PC-3 (cell line): ENCODE measurements around the gene GMDS. TPM values are rescaled to one million over a fixed set of nuclear protein-coding genes. Genes with fewer than 3 reads are reported as not detected.

Source experiments
- ATAC-seq: fragments of 200-7000 bp; cut with Tn5 transposase; 2 replicates; pipeline ENCODE4 v1.9.1; 2020; ENCODE audit warnings: mild to moderate bottlenecking, moderate library complexity
- BruUV-seq: library from RNA; stranded (reverse); fragments of 400-500 nt; replicated peaks from 2 replicates; lab custom pipeline; 2021; lab: Mats Ljungman, UMichigan
- CTCF ChIA-PET: fragments of 300-600 bp; sonication (Branson Sonifier 250); formaldehyde crosslinking; loops from one replicate; lab custom pipeline; 2022; ENCODE audit warnings: antibody characterized with exemption; lab: Charles Lee
- POLR2A ChIA-PET: fragments of 300-600 bp; sonication (Branson Sonifier 250); formaldehyde crosslinking; loops from one replicate; lab custom pipeline; 2022; ENCODE audit warnings: antibody characterized with exemption; ENCODE audit not compliant: unreplicated experiment; lab: Charles Lee
- DNase-seq: peaks from one replicate; pipeline ENCODE4 v3.0.0-alpha.2; 2015
- H2AFZ ChIP-seq: fragments of 300-600 bp; sonication (generic); 2 replicates; pipeline ENCODE4 v1.6.0; 2016; ENCODE audit warnings: antibody characterized with exemption, low read length
- H3F3A ChIP-seq: fragments of 300-600 bp; sonication (generic); one replicate; pipeline ENCODE4 v1.6.0; 2017; ENCODE audit warnings: antibody characterized with exemption, low read length, control low read depth, mild to moderate bottlenecking; ENCODE audit not compliant: unreplicated experiment
- H3K27ac ChIP-seq: fragments of 300-600 bp; sonication (generic); 2 replicates; pipeline ENCODE4 v1.5.1; 2016; ENCODE audit warnings: mild to moderate bottlenecking, low read length
- H3K27me3 ChIP-seq: fragments of 300-600 bp; sonication (generic); 2 replicates; pipeline ENCODE4 v1.6.1; 2016; ENCODE audit warnings: low read length, mixed read lengths
- H3K36me3 ChIP-seq: fragments of 300-600 bp; sonication (generic); 2 replicates; pipeline ENCODE4 v1.6.1; 2016; ENCODE audit warnings: low read depth, mixed run types, low read length, mixed read lengths
- H3K4me1 ChIP-seq: fragments of 300-600 bp; sonication (generic); 2 replicates; pipeline ENCODE4 v1.5.1; 2016; ENCODE audit warnings: low read length; ENCODE audit not compliant: insufficient read depth
- H3K4me2 ChIP-seq: fragments of 300-600 bp; sonication (generic); 2 replicates; pipeline ENCODE4 v1.6.0; 2016; ENCODE audit warnings: low read length
- H3K4me3 ChIP-seq: fragments of 300-600 bp; sonication (generic); 2 replicates; pipeline ENCODE4 v1.5.1; 2016; ENCODE audit warnings: mild to moderate bottlenecking, low read length, mixed read lengths
- H3K79me2 ChIP-seq: fragments of 300-600 bp; sonication (generic); 2 replicates; pipeline ENCODE4 v1.6.1; 2017; ENCODE audit warnings: low read length, mixed read lengths
- H3K9ac ChIP-seq: fragments of 300-600 bp; sonication (generic); 2 replicates; pipeline ENCODE4 v1.6.0; 2016; ENCODE audit warnings: mild to moderate bottlenecking, low read length
- H3K9me2 ChIP-seq: fragments of 300-600 bp; sonication (generic); replicated peaks from 2 replicates; pipeline ENCODE4 v1.6.1; 2016; ENCODE audit warnings: mixed run types, low read length, mixed read lengths
- H3K9me3 ChIP-seq: fragments of 300-600 bp; sonication (generic); 2 replicates; pipeline ENCODE4 v1.6.1; 2016; ENCODE audit warnings: low read length, mixed read lengths
- H4K20me1 ChIP-seq: fragments of 300-600 bp; sonication (generic); 2 replicates; pipeline ENCODE4 v1.6.1; 2016; ENCODE audit warnings: low read length, mixed read lengths
- EZH2 ChIP-seq: fragments of 300-600 bp; sonication (generic); IDR thresholded peaks from one replicate; pipeline ENCODE4 v1.6.1; 2017; ENCODE audit warnings: antibody characterized with exemption, mild to moderate bottlenecking, low read length; ENCODE audit not compliant: unreplicated experiment
- EZH2phosphoT487 ChIP-seq: fragments of 300-600 bp; sonication (generic); IDR thresholded peaks from 2 replicates; pipeline ENCODE4 v1.6.1; 2018; ENCODE audit warnings: mild to moderate bottlenecking, antibody characterized with exemption, low read length, borderline replicate concordance
- intact Hi-C: fragments of 100-400 bp; cut with micrococcal nuclease; formaldehyde crosslinking; loops from 2 replicates; pipeline ENCODE4 v1.9.0; 2023
- total RNA-seq: library from RNA; depleted of rRNA; stranded (reverse); fragments of >200 nt; gene quantifications from 2 replicates; pipeline ENCODE4 v1.2.3, GENCODE V29; 2014
- TF ChIP-seq, protein P1 (sequence below): fragments of 300-600 bp; sonication (generic); conservative IDR thresholded peaks from 2 replicates; pipeline ENCODE4 v1.5.1; 2017; ENCODE audit warnings: antibody characterized with exemption, low read depth, mild to moderate bottlenecking, low read length

GMDS gene
- total RNA-seq, 1 experiment from 2014 or later = 18.3 TPM

DNA sequence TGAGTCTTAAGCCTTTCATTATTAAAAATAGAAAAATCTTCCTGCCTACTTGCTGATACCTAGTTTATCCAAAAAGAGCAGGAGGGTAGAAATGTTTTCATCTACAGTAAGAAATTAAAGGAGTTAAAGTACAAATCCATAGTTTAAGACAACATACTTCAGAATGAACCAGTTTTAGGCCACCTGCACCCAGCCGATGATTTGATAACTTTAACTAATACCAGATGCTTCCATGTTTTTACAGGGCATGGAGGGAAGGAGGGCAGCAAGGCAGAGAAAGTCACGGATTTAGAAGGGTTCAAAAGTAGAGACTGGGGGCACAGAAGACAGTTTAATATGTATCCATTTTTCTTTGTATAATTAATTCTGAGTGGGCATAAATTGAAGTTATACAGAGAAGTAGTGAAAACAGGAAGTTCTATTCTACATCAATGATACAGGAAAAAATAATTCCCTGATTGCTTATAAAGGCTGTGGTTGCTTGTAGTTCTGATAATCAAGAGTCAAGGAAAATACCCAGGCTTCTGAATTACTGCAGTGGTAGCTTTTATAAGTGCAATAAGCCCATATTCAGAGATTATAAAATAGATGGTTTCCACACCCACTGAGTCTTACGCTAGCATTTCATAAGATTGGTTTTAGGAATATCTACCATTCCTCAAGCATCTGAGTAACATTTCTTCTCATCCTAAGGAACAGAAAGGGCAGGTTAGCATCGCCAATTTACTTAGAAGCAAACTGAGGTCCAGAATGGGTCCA, 72.0 kb downstream of the GMDS start:
- Histone ChIP-seq H3K9ac (no peak overlapping the region), H4K20me1 (0 out of 2 replicates have a peak, but pooled peaks cover 3% of the 10 kb centered on the region), H3K9me2 (no peaks in the 10 kb centered on the region), H2AFZ (no peak overlapping the region), H3K4me1 (no peaks in the 10 kb centered on the region), H3K27ac (no peak overlapping the region), H3K9me3 (no peaks in the 10 kb centered on the region), H3K27me3 (no peaks in the 10 kb centered on the region), H3F3A (no peaks in the 10 kb centered on the region), H3K4me3 (no peak overlapping the region), H3K36me3 (no peaks in the 10 kb centered on the region), H3K79me2 (peaks cover 45% of the 10 kb centered on the region), H3K4me2 (no peak overlapping the region)
- ChIA-PET CTCF (no interaction called here), POLR2A (no interaction called here)
- no TSS peak for BruUV-seq
- intact Hi-C loops = no loop called here
- ATAC-seq = no peak
- TF ChIP-seq EZH2 (no peak), EZH2phosphoT487 (no peak)
- TF ChIP-seq, protein P1, sequence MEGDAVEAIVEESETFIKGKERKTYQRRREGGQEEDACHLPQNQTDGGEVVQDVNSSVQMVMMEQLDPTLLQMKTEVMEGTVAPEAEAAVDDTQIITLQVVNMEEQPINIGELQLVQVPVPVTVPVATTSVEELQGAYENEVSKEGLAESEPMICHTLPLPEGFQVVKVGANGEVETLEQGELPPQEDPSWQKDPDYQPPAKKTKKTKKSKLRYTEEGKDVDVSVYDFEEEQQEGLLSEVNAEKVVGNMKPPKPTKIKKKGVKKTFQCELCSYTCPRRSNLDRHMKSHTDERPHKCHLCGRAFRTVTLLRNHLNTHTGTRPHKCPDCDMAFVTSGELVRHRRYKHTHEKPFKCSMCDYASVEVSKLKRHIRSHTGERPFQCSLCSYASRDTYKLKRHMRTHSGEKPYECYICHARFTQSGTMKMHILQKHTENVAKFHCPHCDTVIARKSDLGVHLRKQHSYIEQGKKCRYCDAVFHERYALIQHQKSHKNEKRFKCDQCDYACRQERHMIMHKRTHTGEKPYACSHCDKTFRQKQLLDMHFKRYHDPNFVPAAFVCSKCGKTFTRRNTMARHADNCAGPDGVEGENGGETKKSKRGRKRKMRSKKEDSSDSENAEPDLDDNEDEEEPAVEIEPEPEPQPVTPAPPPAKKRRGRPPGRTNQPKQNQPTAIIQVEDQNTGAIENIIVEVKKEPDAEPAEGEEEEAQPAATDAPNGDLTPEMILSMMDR = no peak
- DNase-seq = no peak

DNA sequence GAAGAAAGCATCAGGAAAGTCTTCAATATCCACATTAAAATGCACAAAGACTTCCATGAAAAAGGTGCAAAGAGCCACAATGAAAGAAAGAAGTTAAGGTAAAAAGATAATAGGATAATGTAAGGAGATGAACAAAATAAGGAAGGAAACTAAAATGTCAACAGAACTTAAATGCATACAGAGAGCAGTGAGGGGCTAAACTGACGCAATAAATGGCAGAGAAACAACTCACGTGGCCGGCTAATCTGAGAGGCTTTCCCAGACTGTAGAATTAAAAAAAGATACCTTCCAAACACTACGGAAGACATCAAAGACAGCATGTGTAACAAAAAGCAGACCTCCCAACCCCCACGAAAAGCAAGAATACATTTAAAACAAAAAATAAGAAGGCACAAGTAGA, 73.7 kb downstream of the GMDS start:
- H3F3A ChIP-seq = no peaks in the 10 kb centered on the region
- H3K4me3 ChIP-seq = no peak overlapping the region
- ATAC-seq (no peak), DNase-seq (no peak)
- H2AFZ ChIP-seq = no peak overlapping the region
- CTCF ChIA-PET = no interaction called here
- no peaks in the 10 kb centered on the region for H3K9me3 ChIP-seq
- no peak overlapping the region for H3K4me2 ChIP-seq
- no peaks in the 10 kb centered on the region for H3K36me3 ChIP-seq
- H3K4me1 ChIP-seq = no peaks in the 10 kb centered on the region
- H3K79me2 ChIP-seq = peaks cover 40% of the 10 kb centered on the region
- BruUV-seq = no TSS peak
- TF ChIP-seq, protein P1 = no peak
- TF ChIP-seq EZH2 = no peak
- TF ChIP-seq EZH2phosphoT487 = no peak
- POLR2A ChIA-PET = no interaction called here
- H4K20me1 ChIP-seq = 0 out of 2 replicates have a peak, but pooled peaks cover 3% of the 10 kb centered on the region
- no peaks in the 10 kb centered on the region for H3K9me2 ChIP-seq
- H3K9ac ChIP-seq = no peak overlapping the region
- intact Hi-C loops = no loop called here
- no peak overlapping the region for H3K27ac ChIP-seq
- no peaks in the 10 kb centered on the region for H3K27me3 ChIP-seq

DNA sequence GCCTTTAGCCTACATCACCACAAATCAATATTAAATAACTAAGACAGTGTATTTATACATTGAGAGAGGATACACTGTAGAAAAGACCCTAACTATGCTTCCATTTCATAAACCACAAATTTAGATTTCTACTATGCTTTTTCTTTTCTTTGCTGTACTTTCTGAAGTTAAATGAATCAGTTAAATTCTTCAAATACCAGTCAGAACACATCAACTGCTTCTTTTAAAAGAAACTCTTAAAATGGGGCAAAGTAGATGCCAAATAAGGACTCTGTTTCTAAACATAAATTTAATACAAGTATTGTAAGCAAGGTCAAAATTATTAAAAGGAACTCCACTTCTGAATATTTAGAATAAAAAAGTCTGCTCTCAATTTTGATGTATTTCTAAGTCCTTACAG, 76.9 kb downstream of the GMDS start:
- ATAC-seq (no peak), DNase-seq (no peak)
- no peaks in the 10 kb centered on the region for H3F3A ChIP-seq
- H3K9ac ChIP-seq = no peak overlapping the region
- no TSS peak for BruUV-seq
- H3K4me1 ChIP-seq = no peaks in the 10 kb centered on the region
- no peak overlapping the region for H2AFZ ChIP-seq
- no peak overlapping the region for H3K27ac ChIP-seq
- H3K4me2 ChIP-seq = no peak overlapping the region
- no peaks in the 10 kb centered on the region for H3K9me3 ChIP-seq
- no peak overlapping the region for H3K4me3 ChIP-seq
- no peaks in the 10 kb centered on the region for H3K36me3 ChIP-seq
- POLR2A ChIA-PET = no interaction called here
- no peaks in the 10 kb centered on the region for H4K20me1 ChIP-seq
- intact Hi-C loops = loop anchor here (10.0 kb wide), 1 partner anchor 54 kb away; no protein-coding TSS in a partner anchor
- H3K9me2 ChIP-seq = no peaks in the 10 kb centered on the region
- CTCF ChIA-PET = no interaction called here
- H3K79me2 ChIP-seq = peaks cover 51% of the 10 kb centered on the region
- no peaks in the 10 kb centered on the region for H3K27me3 ChIP-seq
- TF ChIP-seq EZH2 = no peak
- TF ChIP-seq, protein P1 = no peak
- no peak for TF ChIP-seq EZH2phosphoT487
